Measurements from ENCODE around the gene NRXN3.

Gene NRXN3

GRCh38 chr14:78238141-78238540 is 68.0 kb downstream of the NRXN3 start:
- H3K4me3 ChIP-seq (ENCODE audit: low read depth, low read length): no peak overlapping the region

- H3K4me3 ChIP-seq (ENCODE audit: low read depth, low read length): no peak overlapping the region
Measured at GRCh38 chr14:78240567-78240966, 70.4 kb downstream of the NRXN3 start.

- H3K4me3 ChIP-seq (ENCODE audit: low read depth, low read length): no peak overlapping the region
Measured at GRCh38 chr14:78242086-78242485, 71.9 kb downstream of the NRXN3 start.

- no peak overlapping the region for H3K4me3 ChIP-seq (ENCODE audit: low read depth, low read length)
Measured at GRCh38 chr14:78243187-78243586, 73.0 kb downstream of the NRXN3 start.

- H3K4me3 ChIP-seq (ENCODE audit: low read depth, low read length): no peak overlapping the region
Measured at GRCh38 chr14:78245238-78245637, 75.1 kb downstream of the NRXN3 start.

GRCh38 chr14:78248501-78249090 is 78.4 kb downstream of the NRXN3 start:
- no peak overlapping the region for H3K4me3 ChIP-seq (ENCODE audit: low read depth, low read length)

GRCh38 chr14:78251308-78251707 is 81.1 kb downstream of the NRXN3 start:
- H3K4me3 ChIP-seq (ENCODE audit: low read depth, low read length): no peak overlapping the region

GRCh38 chr14:78253986-78254385 is 83.8 kb downstream of the NRXN3 start:
- no peak overlapping the region for H3K4me3 ChIP-seq (ENCODE audit: low read depth, low read length)

GRCh38 chr14:78254911-78255461 is 84.8 kb downstream of the NRXN3 start:
- H3K4me3 ChIP-seq (ENCODE audit: low read depth, low read length): no peak overlapping the region

GRCh38 chr14:78259831-78260230 is 89.7 kb downstream of the NRXN3 start:
- H3K4me3 ChIP-seq (ENCODE audit: low read depth, low read length): no peak overlapping the region

- H3K4me3 ChIP-seq (ENCODE audit: low read depth, low read length): no peak overlapping the region
Measured at GRCh38 chr14:78278464-78279250, 108.5 kb downstream of the NRXN3 start.

- H3K4me3 ChIP-seq (ENCODE audit: low read depth, low read length): no peak overlapping the region
Measured at GRCh38 chr14:78282437-78282836, 112.3 kb downstream of the NRXN3 start.

GRCh38 chr14:78286210-78286609 is 116.0 kb downstream of the NRXN3 start:
- no peak overlapping the region for H3K4me3 ChIP-seq (ENCODE audit: low read depth, low read length)

- no peak overlapping the region for H3K4me3 ChIP-seq (ENCODE audit: low read depth, low read length)
Measured at GRCh38 chr14:78292003-78292402, 121.8 kb downstream of the NRXN3 start.

GRCh38 chr14:78297858-78298257 is 127.7 kb downstream of the NRXN3 start:
- H3K4me3 ChIP-seq (ENCODE audit: low read depth, low read length): no peak overlapping the region

GRCh38 chr14:78298298-78298697 is 128.1 kb downstream of the NRXN3 start:
- H3K4me3 ChIP-seq (ENCODE audit: low read depth, low read length): no peak overlapping the region

GRCh38 chr14:78302841-78303240 is 132.7 kb downstream of the NRXN3 start:
- no peak overlapping the region for H3K4me3 ChIP-seq (ENCODE audit: low read depth, low read length)

- H3K4me3 ChIP-seq (ENCODE audit: low read depth, low read length): no peak overlapping the region
Measured at GRCh38 chr14:78307671-78308070, 137.5 kb downstream of the NRXN3 start.

- H3K4me3 ChIP-seq (ENCODE audit: low read depth, low read length): no peak overlapping the region
Measured at GRCh38 chr14:78308079-78308478, 137.9 kb downstream of the NRXN3 start.

- no peak overlapping the region for H3K4me3 ChIP-seq (ENCODE audit: low read depth, low read length)
Measured at GRCh38 chr14:78310272-78310671, 140.1 kb downstream of the NRXN3 start.

GRCh38 chr14:78313499-78313898 is 143.3 kb downstream of the NRXN3 start:
- no peak overlapping the region for H3K4me3 ChIP-seq (ENCODE audit: low read depth, low read length)

- no peak overlapping the region for H3K4me3 ChIP-seq (ENCODE audit: low read depth, low read length)
Measured at GRCh38 chr14:78314484-78314883, 144.3 kb downstream of the NRXN3 start.

All from iPS-11a (cell line).